ELR (cell line): ENCODE results near the gene NXPH2.
A peak's percentile ranks its signal among the peaks of the same experiment; 100 is the strongest.

Experiments used
- DNase-seq: peaks from one replicate; pipeline ENCODE4 v3.0.0-alpha.2; 2015; ENCODE audit warnings: low read depth

The NXPH2 gene

DNA sequence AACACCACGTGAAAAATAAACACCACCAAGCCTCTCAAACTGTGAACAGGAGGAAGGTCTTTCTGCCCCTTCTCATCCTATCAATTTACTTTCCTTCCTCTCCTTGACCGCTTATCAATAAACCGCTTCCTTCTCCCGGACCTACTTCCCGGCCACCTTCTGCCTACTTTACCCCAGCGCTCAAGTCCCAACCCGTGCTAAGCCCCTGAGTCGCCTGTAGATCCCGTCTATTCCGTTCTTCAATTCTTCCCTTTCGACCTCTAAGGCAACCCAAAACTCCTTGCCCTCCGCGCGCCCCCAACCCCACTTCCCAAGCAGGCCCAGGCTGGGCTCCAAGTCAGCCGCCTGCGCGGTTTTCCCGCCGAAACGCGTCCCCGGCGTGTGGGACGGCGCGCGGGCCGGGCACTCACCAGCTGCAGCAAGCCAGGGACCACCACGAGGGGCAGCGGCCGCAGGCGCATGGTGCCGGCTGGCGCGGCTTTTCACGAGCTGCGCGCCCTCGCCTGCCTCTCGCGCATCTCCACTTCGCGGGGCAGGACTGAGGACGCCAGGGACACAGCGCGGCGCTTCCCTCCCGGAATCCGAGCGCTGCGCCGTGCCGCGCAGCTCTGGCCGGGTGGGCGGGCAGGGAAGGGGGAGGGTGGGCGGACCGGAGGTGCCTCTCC lies at the start of gene NXPH2:
Gene NXPH2 (minus strand): TSS at position 610 of the 665 bp plus-strand sequence. CDS start 149 bp downstream, at position 461.
- peak; percentile 8 for DNase-seq

GRCh38 chr2:138829326-138829919 lies 49.2 kb upstream of the NXPH2 start:
- DNase-seq = peak; percentile 50

DNA sequence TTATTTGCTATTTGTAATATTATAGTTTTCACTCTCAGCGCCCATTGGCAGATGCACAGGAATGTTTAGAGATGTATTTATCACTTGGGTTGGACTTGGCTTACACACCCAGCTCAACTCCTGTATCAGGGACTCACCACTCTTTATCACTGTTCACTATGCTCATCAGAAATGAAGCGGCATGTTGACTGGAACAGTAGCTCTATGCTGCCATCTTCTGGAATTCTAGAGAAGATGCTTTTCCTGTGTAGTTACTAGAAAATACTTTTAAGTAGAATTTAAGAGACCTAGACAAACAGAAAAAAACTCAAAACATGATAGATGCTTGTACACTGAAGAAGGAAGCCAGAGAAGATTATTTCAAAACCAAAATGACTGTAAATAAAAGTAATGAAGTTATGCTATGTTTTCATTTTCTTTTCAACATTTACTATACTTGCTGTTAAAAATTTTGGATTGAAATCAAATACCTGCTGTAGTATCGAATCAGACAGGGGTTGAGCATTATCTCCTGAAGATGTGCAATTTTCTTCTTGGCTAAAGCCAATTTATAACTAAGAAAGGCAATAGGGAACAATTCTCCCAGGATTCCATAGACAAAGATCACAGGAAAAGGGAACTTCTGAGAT lies 47.4 kb upstream of the NXPH2 start:
- DNase-seq = peak; percentile 69

DNA sequence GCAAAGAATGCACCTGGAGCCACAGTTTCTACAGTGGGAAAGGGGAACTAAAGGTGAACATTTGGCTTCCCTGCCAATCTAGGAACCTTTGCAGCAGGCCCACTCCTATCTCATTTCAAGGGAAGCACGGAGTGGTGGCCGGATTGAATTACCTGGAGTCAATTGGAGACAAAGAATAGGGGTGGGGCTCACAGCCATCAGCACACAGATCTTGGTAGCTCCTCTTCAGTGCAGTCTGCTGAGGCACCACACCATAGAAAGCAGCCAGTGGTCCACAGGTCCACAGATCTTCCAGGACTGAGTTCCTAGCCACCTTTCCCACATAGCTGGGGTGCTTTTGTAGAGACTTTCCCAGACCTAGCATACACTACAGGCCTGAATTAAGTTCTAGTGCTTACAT lies 43.5 kb upstream of the NXPH2 start:
- DNase-seq = no peak

GRCh38 chr2:138819964-138820363 lies 39.8 kb upstream of the NXPH2 start:
- DNase-seq = no peak

GRCh38 chr2:138818556-138818955 lies 38.4 kb upstream of the NXPH2 start:
- no peak for DNase-seq

- peak; percentile 11 for DNase-seq
Observed at GRCh38 chr2:138814123-138814898, 34.1 kb upstream of the NXPH2 start.

DNA sequence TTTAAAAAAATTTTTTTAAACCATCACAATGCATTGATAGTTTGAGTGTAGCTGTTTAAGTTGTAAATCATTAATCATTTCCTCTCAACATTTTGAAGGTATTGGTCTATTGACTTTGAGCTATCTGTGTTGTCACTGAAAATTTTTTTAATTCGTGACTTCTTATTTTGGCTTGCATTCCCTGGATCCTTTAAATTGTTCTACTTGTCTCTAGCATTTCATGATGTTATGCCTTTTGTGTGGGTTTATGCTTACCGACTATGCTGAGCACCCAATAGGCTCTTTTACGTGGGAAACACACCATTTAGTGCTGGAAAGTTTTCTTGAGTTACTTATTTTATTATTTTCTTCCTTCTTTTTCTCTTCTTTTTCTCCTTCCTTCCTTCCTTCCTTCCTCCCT lies 31.2 kb upstream of the NXPH2 start:
- DNase-seq = no peak

GRCh38 chr2:138794724-138795123 lies 14.5 kb upstream of the NXPH2 start:
- peak; percentile 37 for DNase-seq

DNA sequence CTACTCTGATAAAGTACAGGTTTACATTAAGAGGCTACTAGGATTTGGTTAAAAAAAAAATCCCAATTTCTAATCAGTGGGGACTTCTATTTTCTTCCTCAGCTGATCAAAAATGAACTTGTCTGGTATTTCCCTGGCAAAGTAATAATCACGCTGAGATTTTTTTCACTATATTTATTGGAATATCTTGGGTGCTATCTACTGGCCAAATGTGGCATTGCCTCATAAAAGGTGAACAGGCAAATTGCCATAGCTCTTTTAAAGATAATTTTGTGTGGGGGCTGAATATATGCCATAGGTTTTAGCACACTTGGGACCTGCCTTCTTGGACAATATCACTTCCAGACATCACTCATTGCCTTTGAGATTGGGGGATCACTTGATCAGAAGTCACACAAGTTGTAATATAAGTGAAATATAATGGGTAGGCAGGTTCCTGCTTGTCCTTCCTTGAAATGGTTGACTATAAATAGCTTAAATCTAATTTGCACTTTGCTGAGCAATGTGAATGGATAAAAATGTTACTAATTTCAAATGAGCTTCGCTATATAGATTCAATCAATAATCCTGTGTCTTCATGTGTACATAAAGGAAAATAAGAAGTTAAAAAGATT lies 7.0 kb upstream of the NXPH2 start:
- DNase-seq = peak; percentile 62

- no peak for DNase-seq
Observed at GRCh38 chr2:138782383-138782782, 2.2 kb upstream of the NXPH2 start.

DNA sequence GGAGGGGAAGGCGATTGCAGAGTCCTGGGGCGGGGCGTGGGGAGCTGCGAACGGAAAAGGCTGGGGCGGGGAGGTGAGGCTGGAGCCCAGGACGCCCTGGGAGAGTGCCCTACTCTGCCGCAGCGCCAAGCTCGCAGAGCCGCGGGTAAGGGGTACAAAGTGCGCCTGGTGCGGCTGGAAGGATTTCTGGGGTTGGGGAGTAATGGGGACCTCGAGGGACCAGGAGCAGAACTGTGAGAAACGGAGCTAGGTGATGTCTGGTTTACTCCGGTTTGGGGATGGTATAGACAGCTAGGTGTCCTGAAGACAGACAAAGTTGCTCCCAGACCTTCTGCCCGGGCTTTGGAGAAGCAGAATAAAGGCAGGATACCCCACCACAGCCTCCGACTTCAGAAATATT lies 718 bp upstream of the NXPH2 start:
- no peak for DNase-seq

DNA sequence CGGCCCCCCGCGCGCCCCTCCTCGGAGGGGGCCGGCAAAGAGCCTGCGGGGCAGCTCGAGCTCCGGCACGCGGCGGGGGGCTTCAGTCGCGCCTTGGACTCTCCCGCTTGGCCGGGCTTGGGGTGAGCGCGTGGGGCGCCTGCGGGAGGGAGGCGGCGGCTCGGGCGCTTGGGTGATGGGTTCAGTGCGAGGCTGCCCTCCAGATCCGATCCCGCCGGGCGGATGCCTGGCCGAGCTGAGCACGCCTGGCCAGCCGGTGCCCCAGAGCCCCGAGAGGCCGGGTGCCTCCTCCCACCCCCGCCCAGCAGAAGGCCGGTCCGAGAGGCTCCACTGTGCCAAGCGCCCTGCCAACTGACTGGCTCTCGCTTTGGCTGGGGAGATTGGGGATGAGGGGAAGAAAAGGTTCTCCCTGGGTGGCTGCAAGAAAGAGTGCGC lies 273 bp upstream of the NXPH2 start:
- DNase-seq = no peak

DNA sequence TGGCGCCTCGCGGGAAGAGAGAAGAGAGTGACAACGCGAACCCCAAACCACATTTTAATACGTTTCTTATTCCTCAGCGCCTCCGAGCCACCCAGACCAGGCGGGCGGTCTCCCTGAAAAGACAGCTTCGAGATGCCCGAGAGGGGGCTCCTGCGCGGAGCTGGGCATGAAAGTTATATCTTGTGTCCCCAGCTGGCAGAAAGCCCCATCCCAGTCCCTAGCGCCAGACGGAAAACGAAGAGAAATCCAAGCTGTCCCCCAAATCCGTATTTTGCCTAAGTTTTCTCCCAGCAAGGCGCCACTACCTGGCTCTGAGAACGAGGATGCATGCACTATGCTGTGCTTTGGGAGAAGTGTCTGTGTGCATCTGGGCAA lies 797 bp downstream of the NXPH2 start:
- peak; percentile 5 for DNase-seq

GRCh38 chr2:138777996-138778395 lies 2.2 kb downstream of the NXPH2 start:
- peak; percentile 46 for DNase-seq

DNA sequence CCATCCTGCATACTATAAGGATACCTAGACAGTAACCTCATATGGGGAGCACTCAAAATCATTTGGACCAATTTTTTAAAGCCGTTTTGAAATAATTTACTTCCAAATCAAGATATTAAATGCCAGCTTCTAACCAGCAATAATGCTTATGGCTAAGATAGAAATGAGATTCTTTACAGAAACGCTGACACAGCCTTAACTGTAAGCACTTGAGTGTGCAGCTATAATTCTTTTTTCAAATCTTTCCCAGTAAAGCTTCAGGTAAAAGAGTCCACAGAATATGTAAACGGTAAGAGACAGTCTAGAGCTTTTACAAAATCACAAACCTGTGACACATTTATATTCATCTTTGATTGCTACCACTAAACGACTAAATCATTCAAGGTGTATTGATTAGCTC lies 4.5 kb downstream of the NXPH2 start:
- DNase-seq = no peak

- no peak for DNase-seq
Observed at GRCh38 chr2:138771534-138771933, 8.7 kb downstream of the NXPH2 start.

DNA sequence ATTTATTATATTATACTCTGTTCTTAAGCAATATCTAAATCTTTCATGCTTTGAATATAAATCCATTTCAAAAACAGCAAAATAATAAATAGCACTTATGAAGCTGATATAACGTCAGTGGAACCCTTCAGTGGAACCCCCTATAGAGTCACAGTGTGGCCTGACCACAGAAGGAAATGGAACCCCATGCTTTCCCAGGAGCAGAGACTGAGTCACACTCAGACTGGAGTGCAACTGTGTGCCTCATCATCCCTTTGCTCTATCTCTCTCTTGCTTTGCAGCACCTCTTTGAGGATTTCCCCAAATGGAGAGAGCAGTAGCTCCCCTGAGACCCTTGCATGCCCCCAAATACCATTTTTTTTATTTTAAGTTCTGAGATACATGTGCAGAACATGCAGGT lies 13.1 kb downstream of the NXPH2 start:
- DNase-seq = peak; percentile 26

DNA sequence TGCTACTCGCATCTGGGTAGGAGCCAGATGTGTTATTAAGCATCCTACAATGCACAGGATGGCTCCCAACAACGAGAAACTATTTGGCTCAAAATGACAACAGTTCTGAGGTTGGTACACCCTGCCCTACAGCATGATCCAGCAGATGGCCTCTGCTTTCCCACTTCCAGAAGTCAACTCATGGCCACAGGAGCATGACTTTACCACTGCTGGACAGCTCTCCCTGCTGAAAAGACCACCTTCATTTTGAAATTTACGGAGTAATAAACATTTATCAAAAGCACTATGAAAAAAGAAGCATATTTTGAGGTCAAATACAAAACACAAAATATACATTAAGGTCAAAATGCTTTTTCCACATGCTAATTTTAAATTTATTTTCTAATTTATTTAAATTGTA lies 13.7 kb downstream of the NXPH2 start:
- no peak for DNase-seq

DNA sequence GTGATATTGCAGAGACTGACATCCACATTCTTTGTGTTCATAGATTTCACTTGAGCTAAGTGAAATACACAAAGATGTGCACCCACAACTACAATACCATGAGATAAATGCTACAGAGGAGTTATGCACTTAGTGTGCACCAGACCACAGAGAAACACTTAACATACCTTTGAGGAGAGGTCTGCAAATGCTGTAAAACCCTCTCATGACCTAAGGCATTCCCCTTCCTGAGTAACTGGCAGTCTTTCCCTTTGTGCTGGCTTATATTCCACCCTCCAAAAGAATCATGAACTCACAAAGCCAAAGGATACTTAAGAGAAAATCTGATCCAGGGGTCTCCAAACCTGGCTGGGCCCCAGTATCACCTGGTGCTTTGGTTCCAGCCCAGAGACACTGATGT lies 16.2 kb downstream of the NXPH2 start:
- DNase-seq = no peak

GRCh38 chr2:138762533-138762932 lies 17.7 kb downstream of the NXPH2 start:
- no peak for DNase-seq

DNA sequence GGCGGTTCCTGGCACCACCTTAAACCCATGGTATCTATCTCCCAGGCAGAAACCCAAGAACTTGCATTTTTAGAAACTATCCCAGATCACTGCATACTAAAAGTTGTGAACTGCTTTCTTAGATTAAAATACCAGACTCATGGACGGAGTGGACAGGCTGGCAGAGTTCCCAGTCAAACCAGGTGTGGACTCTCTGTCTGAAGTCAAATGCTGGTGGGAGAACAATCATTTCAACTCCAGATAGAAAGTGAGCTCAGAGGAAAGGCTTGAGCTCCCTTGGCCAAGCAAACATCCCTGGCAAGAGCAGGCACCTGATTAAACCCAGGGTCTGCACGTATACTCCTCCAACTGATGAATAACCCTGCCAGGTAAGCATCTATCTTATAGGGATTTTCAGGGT lies 19.5 kb downstream of the NXPH2 start:
- no peak for DNase-seq
